ENCODE results near the gene CXCR5.

CXCR5 gene

DNA sequence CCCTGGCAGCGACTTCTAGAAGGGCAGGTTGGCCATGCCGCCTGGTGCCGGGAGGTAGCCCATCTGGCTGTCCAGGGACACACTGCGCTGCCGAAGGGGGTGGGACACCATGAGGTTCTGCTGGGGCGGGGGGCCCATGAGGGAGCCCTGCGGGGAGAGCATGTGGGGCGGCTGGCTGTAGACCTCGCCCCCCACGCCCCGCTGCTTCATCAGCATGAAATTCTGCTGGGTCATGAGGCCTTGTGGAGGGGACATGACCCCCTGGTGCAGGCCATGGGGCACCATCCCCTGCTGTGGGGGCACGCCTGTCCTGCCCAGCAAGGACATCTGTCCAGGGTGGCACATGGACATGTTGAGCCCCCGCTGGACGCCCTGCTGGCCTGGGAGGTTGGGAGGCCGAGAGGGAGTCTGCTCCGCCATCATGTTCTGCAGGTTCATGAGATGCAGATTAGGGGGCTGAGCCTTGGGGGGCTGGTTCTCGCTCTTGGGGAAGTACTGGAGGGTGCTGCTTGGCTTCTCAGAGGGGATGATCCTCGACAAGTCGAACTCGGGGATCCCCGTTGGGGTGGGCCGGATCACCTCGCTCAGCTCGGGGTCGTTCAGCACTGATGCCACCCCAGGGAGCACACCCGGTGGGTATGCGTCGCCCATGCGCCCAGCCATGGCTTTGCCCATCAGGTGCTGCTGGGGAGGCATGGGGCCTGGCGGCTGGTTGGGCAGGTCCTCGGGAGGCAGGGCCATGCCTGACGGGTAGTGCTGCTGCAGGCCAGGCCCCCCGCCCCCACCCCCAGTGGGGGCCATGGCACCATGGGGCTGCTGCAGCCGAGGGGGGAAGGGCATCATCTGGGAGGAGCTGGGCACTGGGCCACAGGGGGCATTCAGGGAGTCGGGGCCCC lies 15.0 kb downstream of the CXCR5 start:
- no peak for DNase-seq (ENCODE audit: low spot score)

DNA sequence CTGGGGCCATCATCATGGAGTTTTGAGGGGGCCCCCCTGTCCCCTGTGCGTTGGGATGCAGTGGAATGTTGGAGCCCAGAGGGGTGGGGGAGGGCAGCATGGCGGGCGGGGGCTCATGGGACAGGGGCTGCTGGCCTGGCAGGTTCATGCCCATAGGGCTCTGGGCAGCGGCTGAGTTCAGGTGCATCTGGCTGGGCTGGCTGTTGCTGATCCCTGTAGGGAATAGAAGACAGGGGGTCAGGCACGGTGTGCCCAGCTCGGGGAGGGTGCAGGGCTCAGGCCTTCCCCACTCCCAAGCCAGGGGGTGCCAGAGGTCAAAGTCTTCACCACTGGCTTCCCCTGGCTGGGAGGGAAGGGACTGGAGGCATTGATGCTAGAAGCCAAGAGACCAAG lies 15.6 kb downstream of the CXCR5 start:
- no peak for DNase-seq (ENCODE audit: low spot score)

DNA sequence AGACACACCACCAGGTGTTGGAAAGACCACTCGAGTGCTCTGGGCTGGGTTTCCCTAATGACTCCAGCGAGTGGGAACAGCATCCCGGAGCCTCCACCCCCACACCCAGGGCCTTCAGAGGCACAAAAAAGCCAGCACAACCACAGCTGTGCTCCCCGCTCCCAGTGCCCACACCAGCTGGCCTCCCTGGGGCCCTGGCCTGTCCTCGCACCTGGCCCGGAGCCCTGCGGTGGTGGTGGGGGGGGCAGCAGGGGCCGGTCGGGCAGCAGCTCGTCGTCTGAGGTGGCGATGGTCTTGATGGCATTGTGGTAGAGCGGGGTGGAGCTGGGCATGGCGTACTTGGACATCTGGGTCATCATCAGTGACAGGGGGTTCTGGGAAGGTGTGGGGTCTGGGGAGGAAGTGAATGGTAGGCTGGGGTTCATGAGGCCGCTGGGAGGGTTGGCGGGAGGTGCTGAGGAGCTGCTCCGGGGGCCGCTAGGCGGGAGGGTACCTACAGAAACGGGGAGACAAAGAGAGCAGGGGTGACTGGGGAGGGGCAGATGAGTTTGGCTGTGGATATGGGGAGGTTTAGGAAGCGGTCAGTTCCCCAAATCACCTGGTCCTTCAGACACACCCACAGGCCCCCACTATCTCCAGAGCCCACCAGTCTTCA lies 16.1 kb downstream of the CXCR5 start:
- no peak for DNase-seq (ENCODE audit: low spot score)

DNA sequence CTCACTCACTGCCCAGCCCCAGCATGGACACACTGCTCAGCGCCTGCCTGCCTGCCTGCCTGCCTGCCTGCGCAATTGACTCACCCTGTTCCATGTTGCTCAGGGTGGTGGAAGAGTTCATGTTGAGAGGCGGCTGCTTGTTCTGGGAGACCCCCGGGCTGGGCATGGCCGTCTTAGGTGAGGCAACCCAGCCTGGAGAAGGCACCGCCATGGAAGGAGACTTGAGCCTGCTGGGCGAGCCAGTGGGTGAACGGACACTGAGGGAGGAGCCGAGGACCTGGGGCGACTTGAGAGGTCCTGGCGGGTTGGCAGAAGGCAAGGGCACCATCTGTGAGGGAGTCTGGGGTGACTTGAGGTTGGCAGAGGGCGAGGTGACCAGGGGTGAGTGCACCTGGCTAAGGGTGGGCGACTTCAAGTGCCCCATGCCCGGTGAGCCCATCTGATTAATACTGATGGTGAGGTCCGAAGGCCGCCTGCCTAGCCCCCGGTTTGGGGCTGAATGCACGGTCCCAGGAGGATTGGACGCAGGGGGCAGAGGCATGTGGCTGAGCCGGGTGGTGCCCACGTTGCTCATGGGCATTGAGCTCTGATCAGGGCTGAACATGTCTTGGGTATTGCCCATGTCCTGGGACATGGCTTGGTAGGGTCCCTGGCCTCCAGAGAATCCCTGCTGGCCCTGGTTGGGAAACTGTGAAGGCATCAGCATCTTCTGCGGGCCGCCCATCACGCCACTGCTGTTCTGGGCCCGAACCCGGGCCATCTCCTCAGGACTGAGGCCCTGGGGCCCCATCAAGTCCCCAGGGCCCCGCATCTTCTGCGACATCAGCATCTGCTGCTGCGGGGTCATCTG lies 17.1 kb downstream of the CXCR5 start:
- no peak for DNase-seq (ENCODE audit: low spot score)

DNA sequence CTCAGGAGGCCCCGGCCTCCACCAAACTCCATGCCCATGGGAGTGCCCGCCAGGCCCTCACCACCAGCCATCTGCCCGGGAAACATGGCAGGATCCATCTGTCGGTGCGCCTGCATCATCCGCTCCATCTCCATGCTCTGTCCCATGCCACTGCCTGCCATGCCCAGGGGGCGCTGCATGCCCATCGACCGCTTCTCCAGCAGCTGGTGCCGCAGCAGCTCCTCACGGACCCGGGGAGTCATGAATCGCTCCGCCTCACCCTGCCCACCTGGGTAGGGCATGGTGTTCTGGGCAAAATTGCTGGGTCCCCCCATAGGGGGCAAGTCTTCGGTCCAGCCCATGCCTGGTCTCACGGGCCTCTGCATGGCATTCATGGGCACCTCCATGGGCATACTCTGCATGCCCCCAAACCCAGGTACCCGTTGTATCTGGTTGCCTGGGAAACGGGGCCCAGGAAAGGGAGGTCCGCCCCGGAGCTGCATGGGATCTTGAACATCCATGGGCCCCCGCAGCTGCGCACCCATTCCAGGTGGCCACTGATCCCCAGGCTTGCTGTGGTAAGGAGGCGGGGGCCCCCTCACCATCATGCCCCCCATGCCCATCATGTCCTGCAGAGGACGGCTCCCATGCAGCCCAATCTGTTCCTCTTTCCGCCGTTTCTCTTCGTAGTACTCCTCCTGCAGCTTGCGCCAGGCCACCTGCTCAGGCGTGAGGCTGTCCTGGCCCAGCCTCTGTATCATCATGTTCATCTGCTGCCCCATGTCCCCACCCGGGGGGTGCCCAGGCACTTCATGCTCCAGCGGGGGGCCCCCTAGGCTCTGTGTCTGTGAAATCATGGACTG lies 18.0 kb downstream of the CXCR5 start:
- no peak for DNase-seq (ENCODE audit: low spot score)

DNA sequence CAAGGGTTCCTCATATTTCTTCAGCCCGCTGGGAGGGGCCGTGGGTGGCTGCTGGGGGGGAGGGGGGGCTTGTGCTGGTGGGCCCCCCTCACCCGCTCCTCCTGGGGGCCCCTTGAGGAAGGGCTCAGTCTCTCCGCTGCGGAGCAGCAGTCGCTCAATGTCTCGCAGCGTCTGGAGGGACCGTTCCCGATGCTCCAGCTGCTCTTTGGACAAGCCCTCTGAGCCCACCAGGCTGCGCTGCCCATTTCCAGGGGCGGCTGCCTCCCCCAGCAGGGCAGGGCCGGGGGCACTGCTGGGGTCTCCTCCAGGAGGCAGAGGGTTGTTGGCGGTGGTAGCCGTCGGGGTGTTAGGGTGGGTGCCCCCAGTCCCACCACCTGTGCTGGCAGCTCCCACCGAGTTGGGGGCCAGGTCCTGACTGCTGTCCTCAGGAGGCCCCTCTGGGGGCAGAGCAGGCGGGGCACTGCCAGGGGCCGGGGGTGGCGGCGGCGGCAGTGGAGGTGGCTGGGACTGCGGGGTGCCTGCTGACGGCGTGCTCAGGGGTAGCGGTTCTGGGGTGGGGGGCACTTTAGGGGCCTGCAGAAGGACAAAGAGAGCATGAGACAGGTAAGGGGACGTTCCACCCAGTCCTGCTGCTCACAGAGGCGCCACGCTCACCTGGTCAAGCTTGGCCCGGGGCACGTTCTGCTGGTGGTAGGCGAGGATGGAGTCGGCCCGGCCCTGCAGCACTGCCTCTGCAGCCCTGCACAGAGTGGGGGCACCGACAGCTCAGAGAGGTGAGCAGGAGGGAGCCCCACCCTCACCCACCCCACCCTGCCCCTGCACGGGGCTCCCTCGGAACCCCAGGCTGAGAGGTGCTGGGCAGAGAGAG lies 18.9 kb downstream of the CXCR5 start:
- DNase-seq (ENCODE audit: low spot score) = no peak

DNA sequence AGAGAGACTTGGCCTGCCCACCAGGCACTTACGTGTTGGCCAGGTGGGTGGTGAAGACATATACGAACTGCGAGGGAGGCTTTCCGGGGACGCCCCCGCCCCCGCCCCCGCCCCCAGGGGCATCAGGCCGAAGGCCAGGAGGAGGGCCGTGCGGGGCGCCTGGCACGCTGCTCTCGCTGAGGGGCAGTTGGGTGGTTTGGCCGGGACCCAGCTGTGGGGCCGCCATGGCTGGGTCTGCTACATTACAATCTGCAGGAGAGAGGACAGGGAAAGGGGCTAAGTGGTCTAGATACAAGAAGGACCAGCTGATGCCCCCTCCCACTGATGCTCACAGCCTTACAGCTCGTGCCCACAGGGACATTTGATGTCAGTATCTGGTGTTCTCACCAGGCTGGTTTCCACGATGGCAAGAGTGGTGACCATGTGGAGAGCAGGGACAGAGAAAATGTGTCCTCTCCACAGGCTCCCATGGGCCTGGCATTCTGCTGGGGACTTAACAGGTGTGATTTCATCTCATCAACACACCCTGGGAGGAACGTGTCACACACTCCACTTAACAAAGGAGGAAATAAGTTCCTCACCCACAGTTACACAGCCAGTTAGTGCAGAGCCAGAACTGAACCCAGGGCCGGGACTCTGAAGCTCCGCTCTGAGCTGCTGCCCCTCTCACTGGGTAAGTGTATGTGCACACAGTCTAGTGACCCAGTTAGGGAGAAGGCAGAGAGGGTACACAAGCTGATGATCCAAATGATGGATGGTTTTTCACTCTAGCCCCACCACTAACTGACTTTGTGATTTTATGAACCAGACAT lies 19.7 kb downstream of the CXCR5 start:
- DNase-seq (ENCODE audit: low spot score) = no peak

DNA sequence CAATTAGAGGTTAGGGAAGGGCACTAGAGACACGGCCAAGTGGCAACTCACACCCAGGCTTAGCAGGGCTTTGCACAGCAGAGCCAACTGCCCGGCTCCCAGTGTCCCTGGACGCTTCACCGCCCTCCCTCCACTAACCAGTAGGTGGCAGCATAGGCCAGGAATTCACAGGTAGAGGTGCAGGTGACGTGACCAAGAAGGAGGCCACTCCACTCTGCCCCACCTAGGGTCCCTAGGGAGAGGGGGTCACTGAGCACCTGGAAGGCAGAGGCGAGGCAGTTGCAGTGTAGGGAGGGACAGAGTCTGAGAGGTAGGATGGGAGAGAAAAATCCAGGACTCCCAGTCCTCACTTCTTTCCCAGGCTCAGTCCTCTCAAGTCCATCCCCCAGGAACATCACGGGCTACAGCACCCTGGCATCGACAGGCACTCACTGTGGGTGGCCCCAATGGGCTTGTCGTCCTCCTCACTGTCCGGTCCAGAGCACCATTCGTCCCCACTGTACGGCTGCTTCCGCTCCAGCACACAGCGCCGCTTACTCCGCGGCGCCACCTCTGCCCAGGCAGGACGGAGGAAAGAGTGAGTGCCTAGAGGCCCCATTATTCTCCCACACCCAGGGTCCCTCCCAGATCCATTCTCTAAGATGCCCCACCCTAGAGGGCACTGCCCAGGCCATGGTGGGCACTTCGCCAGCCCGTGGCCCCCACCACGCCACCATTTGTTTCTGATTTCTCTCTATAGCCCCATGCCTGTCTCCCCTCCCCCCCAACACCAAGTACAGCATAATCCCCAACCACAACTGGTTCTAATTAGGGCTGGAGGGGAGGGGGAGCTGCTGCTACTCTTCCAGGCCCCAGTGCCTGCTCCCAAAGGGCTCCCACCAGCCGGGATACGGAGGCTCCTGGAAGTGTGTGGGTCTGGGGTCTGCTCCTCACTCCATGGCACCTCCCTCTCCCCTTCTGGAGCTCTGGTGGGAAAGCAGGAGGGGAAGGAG lies 23.7 kb downstream of the CXCR5 start:
- DNase-seq (ENCODE audit: low spot score) = peak; percentile 79

DNA sequence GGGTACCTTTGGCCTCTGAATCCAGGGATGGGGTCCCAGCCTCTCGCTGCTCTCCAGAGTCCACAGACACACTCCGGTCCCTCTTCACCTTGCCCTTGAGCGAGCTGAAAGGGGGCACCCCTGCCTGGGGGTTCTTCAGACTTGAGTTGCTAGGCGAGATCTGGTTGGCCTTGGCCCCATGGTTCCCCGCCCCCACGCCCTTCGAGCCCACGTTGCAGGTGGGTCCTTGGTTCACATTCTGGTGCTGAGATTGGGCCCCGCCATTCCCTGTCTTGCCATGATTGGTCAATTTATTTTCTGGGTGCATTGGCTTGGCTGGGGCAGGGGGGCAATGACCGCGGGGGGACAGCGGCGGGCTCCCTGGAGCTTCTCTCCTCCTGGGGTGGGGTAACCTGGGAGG lies 24.6 kb downstream of the CXCR5 start:
- DNase-seq (ENCODE audit: low spot score) = no peak

DNA sequence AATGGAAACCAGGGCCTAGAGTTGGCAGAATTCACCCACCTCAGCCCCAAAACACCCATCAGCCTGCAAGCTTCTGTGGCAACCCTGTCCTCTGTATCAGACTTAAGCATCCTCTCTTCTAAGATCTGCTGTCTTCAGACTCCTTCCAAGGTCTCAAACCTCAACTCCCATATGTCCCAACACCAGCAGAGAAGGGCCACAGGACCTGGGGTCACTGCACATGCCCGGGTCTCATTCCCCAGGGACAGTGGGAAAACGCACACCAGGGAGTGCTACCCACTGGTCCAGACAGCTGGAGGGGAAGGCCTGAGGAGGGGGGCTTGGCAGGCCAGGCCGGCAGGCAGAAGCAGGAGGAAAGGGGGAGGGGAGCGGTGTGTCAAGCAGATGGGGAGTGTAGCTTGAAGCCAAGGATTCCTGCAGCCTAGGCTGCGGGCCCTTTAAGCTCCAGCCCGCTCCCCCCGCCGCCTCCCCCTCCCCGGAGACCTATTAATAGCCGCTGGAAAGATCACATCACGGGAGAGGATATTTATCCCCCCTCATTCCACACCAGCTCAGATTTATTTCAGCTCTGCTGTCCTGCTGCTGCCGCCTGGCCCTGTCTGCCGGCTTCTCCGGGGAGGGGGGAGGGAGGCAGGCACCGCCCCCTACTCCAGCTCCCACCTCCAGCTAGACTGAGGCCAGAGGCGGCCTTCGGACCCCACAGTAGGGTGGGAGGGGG lies 25.4 kb downstream of the CXCR5 start:
- DNase-seq (ENCODE audit: low spot score) = no peak

DNA sequence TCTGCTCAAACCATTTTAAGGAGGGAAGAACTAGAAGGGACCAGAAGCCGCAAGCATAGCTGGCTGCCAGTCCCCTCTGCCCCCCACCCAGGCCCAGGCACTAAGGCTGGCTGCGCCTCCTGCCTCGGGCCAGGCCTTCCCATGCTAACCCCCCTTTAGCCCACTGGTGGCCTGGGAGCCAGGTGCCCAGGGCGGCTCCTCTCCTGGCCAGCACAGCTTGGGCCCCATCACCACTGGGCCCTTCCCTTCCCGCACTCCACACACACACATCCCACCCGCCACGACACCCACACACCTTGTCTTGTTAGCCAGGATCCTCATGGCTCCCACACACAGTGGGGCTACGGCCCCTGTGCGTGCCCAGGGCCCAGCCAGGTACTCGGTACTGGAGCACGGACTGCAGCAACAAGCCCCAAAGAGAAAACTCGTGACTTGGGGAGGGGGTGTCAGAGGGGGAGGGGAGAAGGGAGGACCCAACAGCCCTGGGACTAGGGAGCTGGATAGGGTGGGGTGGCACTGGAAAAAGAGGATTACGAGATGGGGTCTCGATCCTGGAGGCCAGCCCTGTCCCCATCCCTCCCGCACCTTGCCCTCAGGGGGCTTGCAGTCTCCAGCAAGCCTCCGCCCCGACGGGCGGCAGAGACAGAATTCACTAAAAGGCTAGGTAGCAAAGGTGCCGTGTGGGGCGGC lies 26.1 kb downstream of the CXCR5 start:
- DNase-seq (ENCODE audit: low spot score) = no peak

DNA sequence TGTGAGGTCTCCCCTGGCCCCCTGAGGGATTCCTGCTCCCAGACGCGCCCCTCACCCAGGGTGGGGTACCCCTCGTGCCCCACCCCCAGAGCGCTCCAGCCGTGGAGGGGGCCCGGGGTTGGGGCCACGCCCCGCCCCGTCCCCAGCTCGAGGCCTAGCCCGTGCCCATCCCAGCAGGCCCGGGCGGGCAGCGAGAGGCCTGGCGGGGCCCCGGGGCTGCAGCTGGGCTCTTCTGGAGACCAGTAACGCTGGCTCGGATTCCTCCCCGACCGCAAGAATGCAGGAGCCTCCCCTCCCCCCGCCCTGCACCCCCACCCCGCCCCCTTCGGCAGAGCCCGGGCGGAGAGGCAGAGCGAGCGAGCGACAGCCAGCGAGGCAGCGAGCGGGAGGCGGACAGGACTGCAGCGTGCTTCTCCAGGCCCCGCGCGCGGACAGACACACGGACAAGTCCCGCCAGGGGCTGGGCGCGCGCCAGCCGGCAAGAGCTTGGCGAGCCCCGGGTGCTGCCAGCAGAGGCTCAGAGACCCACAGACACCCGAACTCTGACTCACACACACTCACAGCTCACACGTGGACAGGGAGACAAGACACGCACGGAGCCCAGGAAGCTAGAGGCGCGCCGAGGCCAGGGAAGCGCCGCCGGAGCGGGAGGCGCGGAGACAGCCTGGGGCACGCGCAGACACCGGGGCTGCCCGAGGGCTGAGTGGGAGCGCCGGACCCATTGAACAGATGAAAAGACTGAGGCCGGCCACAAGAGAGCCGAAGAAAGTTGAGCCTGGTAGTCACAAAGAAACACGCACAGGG lies 26.8 kb downstream of the CXCR5 start:
- DNase-seq (ENCODE audit: low spot score) = no peak

DNA sequence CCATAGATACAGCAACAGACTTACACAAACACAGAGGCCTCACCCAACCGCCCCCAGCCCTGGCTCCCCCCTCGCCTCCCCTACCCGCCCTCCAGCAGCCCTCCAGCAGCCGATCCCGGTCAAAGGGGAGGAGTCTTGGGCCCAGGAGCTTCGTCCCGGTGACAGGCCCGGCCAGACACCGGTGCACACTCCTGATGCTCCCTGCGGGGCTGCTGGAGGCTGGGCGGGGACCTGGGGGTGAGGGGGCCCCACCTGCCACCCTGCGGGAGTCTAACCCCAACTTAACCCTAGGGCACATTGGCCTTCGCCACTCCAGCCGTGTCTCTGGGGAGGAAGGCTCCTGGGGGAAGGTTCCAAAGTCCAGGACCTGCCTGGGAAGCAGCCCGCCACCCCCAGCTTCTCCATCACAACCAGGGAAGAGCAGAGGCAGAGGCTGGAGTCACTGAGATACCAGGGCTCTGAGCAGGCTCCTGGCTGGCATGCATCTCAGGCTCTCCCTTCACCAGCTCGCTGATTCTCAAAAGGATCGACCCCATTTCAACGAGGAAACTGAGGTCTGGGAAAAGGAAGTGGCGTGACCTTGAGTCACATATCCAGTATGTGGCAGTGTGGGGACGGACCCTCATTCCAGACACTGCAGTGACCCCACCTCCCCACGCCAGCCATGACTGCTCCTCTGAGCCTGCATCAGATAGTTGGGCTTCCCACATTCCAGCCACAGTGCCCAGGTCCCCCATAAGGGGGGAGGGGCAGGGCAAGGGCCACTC lies 27.6 kb downstream of the CXCR5 start:
- DNase-seq (ENCODE audit: low spot score) = no peak

DNA sequence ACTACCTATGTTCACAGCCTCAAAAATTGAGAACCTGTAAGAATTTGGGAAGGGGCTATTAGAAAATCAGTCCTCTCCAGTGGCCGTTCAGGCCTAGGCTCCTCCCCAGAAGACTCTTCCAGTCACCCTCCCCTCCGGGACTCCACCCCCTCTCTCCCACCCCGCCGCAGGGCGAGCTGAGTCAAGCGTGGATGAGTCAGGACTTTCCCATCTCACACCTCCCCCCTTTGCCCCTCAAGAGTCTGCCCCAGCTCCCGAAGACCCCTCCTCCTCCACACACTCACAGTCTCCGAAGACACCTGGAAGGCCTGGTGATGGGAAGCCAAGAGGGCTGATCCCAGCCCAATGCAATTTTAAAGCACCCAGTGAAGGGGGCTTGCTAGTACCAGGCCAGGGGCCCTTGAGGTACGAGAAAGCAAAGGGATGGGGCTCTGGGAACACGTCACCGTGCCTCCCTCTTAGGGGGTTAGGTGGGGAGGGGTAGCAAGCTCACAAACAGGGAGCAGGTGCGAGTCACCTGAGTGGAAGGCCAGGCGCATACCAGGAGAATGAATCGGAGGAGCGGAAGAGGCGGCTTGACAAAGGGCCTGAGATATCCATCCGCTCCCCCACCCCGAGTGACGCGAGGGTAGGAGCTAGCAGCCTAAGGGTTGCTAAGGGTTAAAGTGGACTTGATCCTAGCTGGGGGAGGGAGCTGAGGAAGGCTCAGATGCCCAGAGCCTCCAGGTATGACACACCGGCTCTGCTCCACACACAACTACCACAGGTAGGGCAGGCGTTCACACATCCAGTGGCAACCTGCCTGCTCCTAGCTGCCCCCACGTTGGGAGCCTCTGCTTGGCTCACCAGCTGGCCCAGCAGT lies 28.4 kb downstream of the CXCR5 start:
- no peak for DNase-seq (ENCODE audit: low spot score)
